Immature natural killer cell (primary cell): Measurements from ENCODE around the gene PITRM1. TPM values are rescaled to one million over a fixed set of nuclear protein-coding genes. Genes with fewer than 3 reads are reported as not detected.
"Not testable (repeated sequence)": the region's sequence is repeated elsewhere in the genome, so short reads cannot be mapped to it uniquely, and the experiment has no call there.

ENCODE experiments used
- DNase-seq, 3 donors: peaks; one replicate each; pipeline ENCODE4 v3.0.0; 2022; ENCODE audit warnings: mixed read lengths in 1 of 3
- H3K27ac Mint-ChIP-seq, 6 donors: one replicate each; pipeline ENCODE4 v1.8.0; 2020; ENCODE audit warnings: mixed read lengths in 6 of 6, mild to moderate bottlenecking in 5 of 6, inconsistent platforms in 4 of 6, moderate library complexity in 3 of 6
- H3K27me3 Mint-ChIP-seq, 3 donors: one replicate each; pipeline ENCODE4 v1.8.0; 2020 to 2021; ENCODE audit warnings: low read depth in 3 of 3, mild to moderate bottlenecking in 3 of 3, mixed read lengths in 3 of 3, moderate library complexity in 3 of 3, inconsistent platforms in 1 of 3
- H3K36me3 Mint-ChIP-seq, 3 donors: one replicate each; pipeline ENCODE4 v1.8.0; 2020; ENCODE audit warnings: mixed read lengths in 3 of 3, inconsistent platforms in 2 of 3, mild to moderate bottlenecking in 2 of 3
- H3K4me1 Mint-ChIP-seq, 2 donors: one replicate each; pipeline ENCODE4 v1.8.0; 2020; ENCODE audit warnings: inconsistent platforms in 2 of 2, mild to moderate bottlenecking in 2 of 2, mixed read lengths in 2 of 2, moderate library complexity in 1 of 2
- H3K4me3 Mint-ChIP-seq, 5 donors: one replicate each; pipeline ENCODE4 v1.8.0; 2020; ENCODE audit warnings: mild to moderate bottlenecking in 5 of 5, mixed read lengths in 5 of 5, inconsistent platforms in 3 of 5, moderate library complexity in 3 of 5
- H3K9me3 Mint-ChIP-seq, 6 donors: one replicate each; pipeline ENCODE4 v1.8.0; 2020; ENCODE audit warnings: mild to moderate bottlenecking in 6 of 6, mixed read lengths in 6 of 6, inconsistent platforms in 4 of 6, moderate library complexity in 3 of 6
- polyA plus RNA-seq, 3 donors: library from polyadenylated mRNA; unstranded; fragments of 300-500 nt; fragmentation: Illumina TruSeq; gene quantifications; one replicate each; pipeline ENCODE4 v1.2.3, GENCODE V29; 2021

Gene PITRM1
- polyA plus RNA-seq, 3 donors from 2014 or later = 25.4 to 52.5 (median 35.2) TPM

- DNase-seq = no peak
- peaks cover 21 to 25% (median 23%) of the 10 kb centered on the region in 3 donors for H3K27me3 Mint-ChIP-seq
- H3K27ac Mint-ChIP-seq = no peak overlapping the region
- peaks cover 0 to 2% (median 0%) of the 10 kb centered on the region in 6 donors for H3K9me3 Mint-ChIP-seq
- H3K4me3 Mint-ChIP-seq = no peak overlapping the region
- H3K36me3 Mint-ChIP-seq = no peaks in the 10 kb centered on the region
- H3K4me1 Mint-ChIP-seq = peaks cover 13% of the 10 kb centered on the region in 2 donors
Observed at GRCh38 chr10:3194871-3195270, 22.3 kb upstream of the PITRM1 start.

GRCh38 chr10:3193751-3194150 lies 21.2 kb upstream of the PITRM1 start:
- peaks cover 19 to 24% (median 20%) of the 10 kb centered on the region in 3 donors for H3K27me3 Mint-ChIP-seq
- peaks cover 0 to 2% (median 0%) of the 10 kb centered on the region in 6 donors for H3K9me3 Mint-ChIP-seq
- H3K4me1 Mint-ChIP-seq = peaks cover 13% of the 10 kb centered on the region in 2 donors
- DNase-seq = no peak
- H3K36me3 Mint-ChIP-seq = no peaks in the 10 kb centered on the region
- no peak overlapping the region for H3K27ac Mint-ChIP-seq
- no peak overlapping the region for H3K4me3 Mint-ChIP-seq

- Mint-ChIP-seq H3K27me3 (peaks cover 16 to 22% (median 17%) of the 10 kb centered on the region in 3 donors), H3K27ac (no peak overlapping the region), H3K36me3 (no peaks in the 10 kb centered on the region), H3K4me1 (peaks cover 8 to 9% of the 10 kb centered on the region in 2 donors), H3K4me3 (no peak overlapping the region), H3K9me3 (no peaks in the 10 kb centered on the region)
- DNase-seq = peak; percentile 26 to 39 (median 38)
Observed at GRCh38 chr10:3192856-3193635, 20.5 kb upstream of the PITRM1 start.

- Mint-ChIP-seq H3K4me1 (peaks cover 0 to 2% of the 10 kb centered on the region in 2 donors), H3K9me3 (no peaks in the 10 kb centered on the region), H3K27ac (no peak overlapping the region), H3K4me3 (no peak overlapping the region), H3K27me3 (peaks cover 10 to 14% (median 12%) of the 10 kb centered on the region in 3 donors), H3K36me3 (peaks cover 0 to 3% (median 0%) of the 10 kb centered on the region in 3 donors)
- DNase-seq = no peak
Observed at GRCh38 chr10:3190817-3191216, 18.2 kb upstream of the PITRM1 start.

- H3K9me3 Mint-ChIP-seq, DNase-seq, H3K4me3 Mint-ChIP-seq, H3K36me3 Mint-ChIP-seq, H3K4me1 Mint-ChIP-seq, H3K27me3 Mint-ChIP-seq, H3K27ac Mint-ChIP-seq: not testable (repeated sequence)
Observed at GRCh38 chr10:3187229-3187628, 14.6 kb upstream of the PITRM1 start.

- DNase-seq = no peak
Observed at GRCh38 chr10:3186368-3186767, 13.8 kb upstream of the PITRM1 start.

GRCh38 chr10:3185386-3185785 lies 12.8 kb upstream of the PITRM1 start:
- H3K9me3 Mint-ChIP-seq = peaks cover 0 to 2% (median 0%) of the 10 kb centered on the region in 6 donors
- H3K36me3 Mint-ChIP-seq = peaks cover 0 to 3% (median 0%) of the 10 kb centered on the region in 3 donors
- no peak for DNase-seq
- H3K27me3 Mint-ChIP-seq = peaks cover 0 to 9% (median 1%) of the 10 kb centered on the region in 3 donors
- H3K4me3 Mint-ChIP-seq = no peak overlapping the region
- no peaks in the 10 kb centered on the region for H3K4me1 Mint-ChIP-seq
- H3K27ac Mint-ChIP-seq = no peak overlapping the region

More at GRCh38 chr10:3186368-3186767, 13.8 kb upstream of the PITRM1 start:
- Mint-ChIP-seq H3K36me3 (peaks cover 0 to 3% (median 0%) of the 10 kb centered on the region in 3 donors), H3K27ac (no peak overlapping the region), H3K27me3 (peaks cover 0 to 9% (median 1%) of the 10 kb centered on the region in 3 donors), H3K4me1 (no peaks in the 10 kb centered on the region), H3K4me3 (no peak overlapping the region), H3K9me3 (peaks cover 0 to 2% (median 0%) of the 10 kb centered on the region in 6 donors)

GRCh38 chr10:3180355-3181025 lies 7.9 kb upstream of the PITRM1 start:
- no peak overlapping the region for H3K27ac Mint-ChIP-seq
- H3K36me3 Mint-ChIP-seq = no peaks in the 10 kb centered on the region
- H3K4me1 Mint-ChIP-seq = no peaks in the 10 kb centered on the region

GRCh38 chr10:3179174-3179573 lies 6.6 kb upstream of the PITRM1 start:
- Mint-ChIP-seq H3K9me3 (peaks cover 0 to 2% (median 0%) of the 10 kb centered on the region in 6 donors), H3K27ac (no peak overlapping the region), H3K4me3 (no peak overlapping the region), H3K4me1 (no peaks in the 10 kb centered on the region), H3K36me3 (no peaks in the 10 kb centered on the region), H3K27me3 (peaks cover 2 to 7% (median 3%) of the 10 kb centered on the region in 3 donors)
- no peak for DNase-seq

More at GRCh38 chr10:3180355-3181025, 7.9 kb upstream of the PITRM1 start:
- peaks cover 0 to 5% (median 1%) of the 10 kb centered on the region in 3 donors for H3K27me3 Mint-ChIP-seq
- no peak overlapping the region for H3K4me3 Mint-ChIP-seq
- H3K9me3 Mint-ChIP-seq = peaks cover 0 to 2% (median 0%) of the 10 kb centered on the region in 6 donors
- no peak for DNase-seq

GRCh38 chr10:3178042-3178441 lies 5.5 kb upstream of the PITRM1 start:
- Mint-ChIP-seq H3K4me1 (peaks cover 2% of the 10 kb centered on the region in 2 donors), H3K9me3 (peaks cover 0 to 2% (median 0%) of the 10 kb centered on the region in 6 donors), H3K4me3 (no peak overlapping the region), H3K36me3 (no peaks in the 10 kb centered on the region), H3K27ac (no peak overlapping the region), H3K27me3 (peaks cover 4 to 8% (median 5%) of the 10 kb centered on the region in 3 donors)
- DNase-seq = no peak

- no peak for DNase-seq
- no peaks in the 10 kb centered on the region for H3K9me3 Mint-ChIP-seq
- H3K4me1 Mint-ChIP-seq = peaks cover 16 to 29% of the 10 kb centered on the region in 2 donors
- peak overlapping the region; percentile 77 to 89 (median 86) for H3K4me3 Mint-ChIP-seq
- peaks cover 6 to 11% (median 9%) of the 10 kb centered on the region in 3 donors for H3K27me3 Mint-ChIP-seq
- peak overlapping the region; percentile 68 to 86 (median 84) for H3K27ac Mint-ChIP-seq
- H3K36me3 Mint-ChIP-seq = peaks cover 0 to 10% (median 4%) of the 10 kb centered on the region in 3 donors
Observed at GRCh38 chr10:3173171-3173878, 743 bp upstream of the PITRM1 start.

- H3K27me3 Mint-ChIP-seq = peaks cover 6 to 11% (median 9%) of the 10 kb centered on the region in 3 donors
- no peaks in the 10 kb centered on the region for H3K9me3 Mint-ChIP-seq
- H3K4me3 Mint-ChIP-seq = peak overlapping the region; percentile 81 to 92 (median 89)
- DNase-seq = no peak
- peaks cover 1 to 10% (median 9%) of the 10 kb centered on the region in 3 donors for H3K36me3 Mint-ChIP-seq
- H3K4me1 Mint-ChIP-seq = peaks cover 16 to 29% of the 10 kb centered on the region in 2 donors
- peak overlapping the region; percentile 72 to 87 (median 84) for H3K27ac Mint-ChIP-seq
Observed at GRCh38 chr10:3172081-3172445, 519 bp downstream of the PITRM1 start.

- H3K4me1 Mint-ChIP-seq = peaks cover 16 to 29% of the 10 kb centered on the region in 2 donors
- H3K27me3 Mint-ChIP-seq = peaks cover 6 to 11% (median 9%) of the 10 kb centered on the region in 3 donors
Observed at GRCh38 chr10:3171488-3171887, 1.1 kb downstream of the PITRM1 start.

More at GRCh38 chr10:3171488-3171887, 1.1 kb downstream of the PITRM1 start:
- peak overlapping the region; percentile 81 to 92 (median 89) for H3K4me3 Mint-ChIP-seq
- DNase-seq, H3K9me3 Mint-ChIP-seq: not testable (repeated sequence)
- H3K27ac Mint-ChIP-seq = peak overlapping the region in 5 of 6 donors; percentile 72 to 87 (median 84)
- H3K36me3 Mint-ChIP-seq = peaks cover 4 to 14% (median 10%) of the 10 kb centered on the region in 3 donors
